ENCODE measurements around the gene RAB25. TPM values are rescaled to one million over a fixed set of nuclear protein-coding genes. Genes with fewer than 3 reads are reported as not detected.

The RAB25 gene
- polyA plus RNA-seq, 1 donor (not counting 4 experiments of a cell fraction or from before 2014, with no cell fraction given): 93.4 TPM

DNA sequence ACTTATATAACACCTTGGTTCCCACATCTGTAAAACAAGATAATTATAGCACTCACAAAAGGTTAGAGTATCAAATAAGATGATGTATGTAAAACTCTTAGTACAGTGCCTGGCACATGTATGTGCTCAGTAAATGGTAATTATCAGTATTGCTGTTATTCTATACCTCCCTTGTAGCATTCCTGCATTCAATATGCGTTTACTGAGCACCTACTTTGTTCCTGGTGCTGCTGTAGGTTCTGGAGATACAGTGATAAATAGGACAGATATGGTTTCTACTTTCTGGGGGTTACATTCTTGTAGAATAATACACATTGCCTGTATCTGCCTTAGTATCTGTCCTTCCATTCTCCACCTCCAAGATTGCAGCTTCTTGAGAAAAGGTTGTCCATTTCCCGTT lies 39.0 kb upstream of the RAB25 start:
- Histone ChIP-seq H3K4me3 (ENCODE audit: control insufficient read depth in 2 of 3, extremely low read depth in 1 of 3, insufficient read depth in 2 of 3, low read depth in 1 of 3, low read length in 3 of 3) (no peak overlapping the region), H2AFZ (ENCODE audit: control insufficient read depth, low read length) (no peak overlapping the region), H3K4me1 (ENCODE audit: control insufficient read depth, extremely low read depth, insufficient read depth, low read length) (peaks cover 4% of the 10 kb centered on the region), H3K27ac (ENCODE audit: control insufficient read depth, insufficient read depth, low read length) (no peak overlapping the region), H3K9ac (ENCODE audit: control insufficient read depth, extremely low read depth, insufficient read depth, low read length) (no peak overlapping the region), H4K20me1 (ENCODE audit: control insufficient read depth, extremely low read depth, insufficient read depth, low read length) (no peaks in the 10 kb centered on the region), H3K36me3 (ENCODE audit: control insufficient read depth in 2 of 2, extremely low read depth in 1 of 2, insufficient read depth in 2 of 2, low read length in 2 of 2) (peaks cover 2 to 10% of the 10 kb centered on the region in 2 experiments), H3K27me3 (ENCODE audit: control insufficient read depth, extremely low read depth, insufficient read depth, low read length) (peaks cover 4% of the 10 kb centered on the region), H3K9me1 (ENCODE audit: control insufficient read depth, extremely low read depth, insufficient read depth, low read length) (no peaks in the 10 kb centered on the region), H3K9me3 (ENCODE audit: control insufficient read depth, low read depth, low read length) (no peaks in the 10 kb centered on the region), H3K79me2 (ENCODE audit: control insufficient read depth, insufficient read depth, low read length) (peaks cover 21% of the 10 kb centered on the region), H3K4me2 (ENCODE audit: control insufficient read depth, extremely low read depth, insufficient read depth, low read depth, low read length) (no peak overlapping the region)
- FAIRE-seq (no peak), DNase-seq (ENCODE audit: low read depth, low spot score) (no peak)
- no peak for TF ChIP-seq EZH2 (IDR thresholded peaks at IDR 0.05; ENCODE audit: low read length)
- TF ChIP-seq CTCF (optimal IDR thresholded peaks at IDR 0.05 in 1 of 3, IDR thresholded peaks at IDR 0.05 in 1 of 3, conservative IDR thresholded peaks at IDR 0.05 in 1 of 3; ENCODE audit: extremely low read depth in 1 of 3, insufficient read depth in 2 of 3, low read length in 3 of 3): no peak
- dilution Hi-C loops (cut with MboI; ENCODE audit: extremely low pct_ligation_motif_present, low sequenced_read_pairs): no loop called here

- H4K20me1 ChIP-seq (ENCODE audit: control insufficient read depth, extremely low read depth, insufficient read depth, low read length): no peaks in the 10 kb centered on the region
- peaks cover 9% of the 10 kb centered on the region for H3K79me2 ChIP-seq (ENCODE audit: control insufficient read depth, insufficient read depth, low read length)
- no peaks in the 10 kb centered on the region for H3K9me3 ChIP-seq (ENCODE audit: control insufficient read depth, low read depth, low read length)
- H2AFZ ChIP-seq (ENCODE audit: control insufficient read depth, low read length): no peak overlapping the region
- no peak overlapping the region for H3K4me2 ChIP-seq (ENCODE audit: control insufficient read depth, extremely low read depth, insufficient read depth, low read depth, low read length)
- H3K27me3 ChIP-seq (ENCODE audit: control insufficient read depth, extremely low read depth, insufficient read depth, low read length): peaks cover 4% of the 10 kb centered on the region
- H3K27ac ChIP-seq (ENCODE audit: control insufficient read depth, insufficient read depth, low read length): no peak overlapping the region
- no peak overlapping the region for H3K9ac ChIP-seq (ENCODE audit: control insufficient read depth, extremely low read depth, insufficient read depth, low read length)
- no peaks in the 10 kb centered on the region for H3K9me1 ChIP-seq (ENCODE audit: control insufficient read depth, extremely low read depth, insufficient read depth, low read length)
- peaks cover 0 to 2% of the 10 kb centered on the region in 2 experiments for H3K36me3 ChIP-seq (ENCODE audit: control insufficient read depth in 2 of 2, extremely low read depth in 1 of 2, insufficient read depth in 2 of 2, low read length in 2 of 2)
- H3K4me3 ChIP-seq (ENCODE audit: control insufficient read depth in 2 of 3, extremely low read depth in 1 of 3, insufficient read depth in 2 of 3, low read depth in 1 of 3, low read length in 3 of 3): no peak overlapping the region
- FAIRE-seq: no peak
- no peak for DNase-seq (ENCODE audit: low read depth, low spot score)
- dilution Hi-C loops (cut with MboI; ENCODE audit: extremely low pct_ligation_motif_present, low sequenced_read_pairs): no loop called here
- no peak for TF ChIP-seq CTCF (optimal IDR thresholded peaks at IDR 0.05 in 1 of 3, IDR thresholded peaks at IDR 0.05 in 1 of 3, conservative IDR thresholded peaks at IDR 0.05 in 1 of 3; ENCODE audit: extremely low read depth in 1 of 3, insufficient read depth in 2 of 3, low read length in 3 of 3)
- TF ChIP-seq EZH2 (IDR thresholded peaks at IDR 0.05; ENCODE audit: low read length): no peak
- H3K4me1 ChIP-seq (ENCODE audit: control insufficient read depth, extremely low read depth, insufficient read depth, low read length): peaks cover 1% of the 10 kb centered on the region
Observed at GRCh38 chr1:156024801-156025200, 36.2 kb upstream of the RAB25 start.

All from keratinocyte (primary cell).